ENCODE data around the gene WBP2NL.

Gene WBP2NL

GRCh38 chr22:41978732-41979131 lies 19.9 kb upstream of the WBP2NL start:
- no peak for DNase-seq (ENCODE audit: low read depth)

- no peak for DNase-seq (ENCODE audit: low read depth)
These were observed 19.0 kb upstream of the WBP2NL start for GRCh38 chr22:41979423-41980250.

GRCh38 chr22:41982865-41983264 lies 15.7 kb upstream of the WBP2NL start:
- no peak for DNase-seq (ENCODE audit: low read depth)

- DNase-seq (ENCODE audit: low read depth): no peak
These were observed 14.8 kb upstream of the WBP2NL start for GRCh38 chr22:41983513-41984405.

- DNase-seq (ENCODE audit: low read depth): no peak
These were observed 11.3 kb upstream of the WBP2NL start for GRCh38 chr22:41987276-41987675.

GRCh38 chr22:41989246-41989645 lies 9.3 kb upstream of the WBP2NL start:
- no peak for DNase-seq (ENCODE audit: low read depth)

- no peak for DNase-seq (ENCODE audit: low read depth)
These were observed 7.5 kb upstream of the WBP2NL start for GRCh38 chr22:41991111-41991510.

- no peak for DNase-seq (ENCODE audit: low read depth)
These were observed 6.1 kb upstream of the WBP2NL start for GRCh38 chr22:41992496-41992895.

GRCh38 chr22:41995211-41995610 lies 3.4 kb upstream of the WBP2NL start:
- no peak for DNase-seq (ENCODE audit: low read depth)

GRCh38 chr22:41996826-41997225 lies 1.8 kb upstream of the WBP2NL start:
- no peak for DNase-seq (ENCODE audit: low read depth)

GRCh38 chr22:42000466-42000865 lies 1.9 kb downstream of the WBP2NL start:
- DNase-seq (ENCODE audit: low read depth): no peak

GRCh38 chr22:42001121-42001520 lies 2.5 kb downstream of the WBP2NL start:
- DNase-seq (ENCODE audit: low read depth): no peak

- DNase-seq (ENCODE audit: low read depth): no peak
These were observed 3.1 kb downstream of the WBP2NL start for GRCh38 chr22:42001706-42002105.

- no peak for DNase-seq (ENCODE audit: low read depth)
These were observed 9.3 kb downstream of the WBP2NL start for GRCh38 chr22:42007922-42008321.

- no peak for DNase-seq (ENCODE audit: low read depth)
These were observed 12.2 kb downstream of the WBP2NL start for GRCh38 chr22:42010778-42011177.

GRCh38 chr22:42013385-42013784 lies 14.8 kb downstream of the WBP2NL start:
- DNase-seq (ENCODE audit: low read depth): no peak

GRCh38 chr22:42016111-42016510 lies 17.5 kb downstream of the WBP2NL start:
- DNase-seq (ENCODE audit: low read depth): no peak

- no peak for DNase-seq (ENCODE audit: low read depth)
These were observed 19.6 kb downstream of the WBP2NL start for GRCh38 chr22:42018224-42018623.

- no peak for DNase-seq (ENCODE audit: low read depth)
These were observed 23.0 kb downstream of the WBP2NL start for GRCh38 chr22:42021571-42021970.

GRCh38 chr22:42022162-42022847 lies 23.7 kb downstream of the WBP2NL start:
- no peak for DNase-seq (ENCODE audit: low read depth)

GRCh38 chr22:42025421-42025820 lies 26.8 kb downstream of the WBP2NL start:
- DNase-seq (ENCODE audit: low read depth): no peak

- DNase-seq (ENCODE audit: low read depth): no peak
These were observed 28.1 kb downstream of the WBP2NL start for GRCh38 chr22:42026705-42027104.

All from activated T-cell treated with anti-CD3 and anti-CD28 coated beads for 24 hours (primary cell).